NCI-H1930 (cell line): Measurements from ENCODE around the gene CCDC14.
A peak's percentile ranks its signal among the peaks of the same experiment; 100 is the strongest.
"Not testable (repeated sequence)": the region's sequence is repeated elsewhere in the genome, so short reads cannot be mapped to it uniquely, and the experiment has no call there.

Source experiments
- DNase-seq, 2 experiments: peaks; one replicate each; lab custom pipeline; 2025; lab: John Stamatoyannopoulos, UW

Gene CCDC14

GRCh38 chr3:123960781-123961507 lies at the start of gene CCDC14:
Gene CCDC14 (minus strand): TSS chr3:123961229. CDS start chr3:123961173, 56 bp downstream.
- peak; percentile 91 to 95 for DNase-seq

- not testable (repeated sequence) for DNase-seq
Observed at GRCh38 chr3:124008321-124008720, 47.3 kb upstream of the CCDC14 start.

DNA sequence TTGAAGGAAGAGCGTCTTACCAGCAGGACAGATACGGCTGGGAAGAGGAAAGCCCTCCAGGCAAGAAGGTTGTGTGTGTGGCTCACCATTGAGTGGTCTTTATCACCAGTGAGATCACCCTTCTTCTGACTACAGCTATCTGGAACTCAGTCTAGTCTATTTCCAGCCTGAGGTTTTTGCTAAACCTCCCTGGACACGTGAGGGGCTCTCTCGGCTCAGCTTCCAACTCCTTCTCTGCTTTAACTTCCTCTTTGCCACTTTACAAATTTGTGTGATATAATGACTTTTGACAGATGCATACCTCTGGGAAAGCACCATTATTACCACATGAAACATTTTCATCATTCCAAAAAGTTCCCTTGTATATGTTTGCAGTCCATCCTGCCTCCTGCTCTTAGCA lies 46.2 kb upstream of the CCDC14 start:
- DNase-seq: no peak

DNA sequence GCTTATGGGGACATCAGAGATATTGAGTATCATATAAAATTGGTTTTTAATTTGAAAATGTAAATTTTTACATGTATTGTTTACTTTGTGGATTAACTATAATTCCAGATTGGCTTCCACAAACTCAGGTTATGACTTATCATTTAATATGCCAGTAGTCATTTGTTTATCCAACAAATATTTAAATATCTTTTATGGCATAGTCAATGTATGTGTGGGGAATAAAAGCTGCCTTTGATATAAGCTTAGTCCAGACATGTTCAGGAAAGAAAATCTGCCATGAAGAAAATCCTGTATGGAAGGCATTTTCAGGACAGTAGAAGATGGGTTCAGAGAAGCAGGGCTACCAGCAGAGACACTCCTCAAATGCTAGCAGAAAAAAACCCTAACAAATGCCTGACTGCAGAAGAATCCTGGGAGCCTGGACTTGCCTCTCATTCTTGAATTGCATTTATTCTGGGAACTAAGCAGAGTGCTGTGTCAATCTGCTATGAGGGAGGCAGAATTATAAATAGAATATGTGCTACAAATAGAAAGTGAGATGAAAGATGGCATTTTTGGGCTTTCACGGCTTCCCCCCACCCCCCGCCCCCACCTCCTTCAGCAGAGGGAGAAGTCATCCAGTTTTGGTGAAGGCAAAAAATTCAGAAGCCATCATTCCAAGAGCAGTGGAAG lies 41.5 kb upstream of the CCDC14 start:
- not testable (repeated sequence) for DNase-seq

- DNase-seq: not testable (repeated sequence)
Observed at GRCh38 chr3:124001366-124001765, 40.3 kb upstream of the CCDC14 start.

DNA sequence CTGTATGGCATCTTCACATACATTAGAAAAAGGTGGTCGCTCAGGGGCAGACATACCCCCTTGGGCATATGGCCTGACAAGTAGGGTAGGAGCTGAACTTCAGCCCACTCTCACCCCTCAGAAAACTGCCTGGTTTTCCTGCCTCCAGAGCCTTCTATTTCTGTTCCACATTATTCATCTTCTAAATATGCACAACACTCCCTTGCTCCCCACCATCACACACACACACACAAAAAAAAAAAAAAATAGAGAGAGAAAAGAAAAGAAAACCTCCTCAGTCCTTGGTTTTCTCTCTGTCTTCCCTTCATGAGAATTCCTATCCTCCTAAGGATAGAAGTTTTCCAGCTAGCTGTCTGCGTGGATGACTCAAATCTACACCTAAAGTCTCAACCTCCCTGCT lies 36.5 kb upstream of the CCDC14 start:
- no peak for DNase-seq

DNA sequence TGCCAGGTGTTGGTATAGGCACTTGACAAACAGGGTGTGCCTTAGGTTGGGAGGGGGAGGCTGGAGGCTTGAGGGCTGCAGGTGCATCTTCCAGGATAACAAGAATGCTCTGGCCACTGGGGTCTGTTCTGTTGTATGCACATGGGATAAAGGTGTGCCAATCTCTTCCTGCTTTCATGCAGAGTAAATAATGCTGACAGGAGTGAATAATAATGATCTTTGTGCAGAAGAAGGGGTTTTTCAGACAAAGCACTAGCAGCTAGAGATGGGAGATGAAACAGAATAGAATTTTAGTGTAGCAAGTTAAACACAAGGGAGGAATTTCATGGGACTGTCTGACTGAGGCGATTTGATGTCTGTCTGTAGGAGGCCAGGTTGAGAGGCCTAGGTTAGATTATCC lies 32.8 kb upstream of the CCDC14 start:
- no peak for DNase-seq

DNA sequence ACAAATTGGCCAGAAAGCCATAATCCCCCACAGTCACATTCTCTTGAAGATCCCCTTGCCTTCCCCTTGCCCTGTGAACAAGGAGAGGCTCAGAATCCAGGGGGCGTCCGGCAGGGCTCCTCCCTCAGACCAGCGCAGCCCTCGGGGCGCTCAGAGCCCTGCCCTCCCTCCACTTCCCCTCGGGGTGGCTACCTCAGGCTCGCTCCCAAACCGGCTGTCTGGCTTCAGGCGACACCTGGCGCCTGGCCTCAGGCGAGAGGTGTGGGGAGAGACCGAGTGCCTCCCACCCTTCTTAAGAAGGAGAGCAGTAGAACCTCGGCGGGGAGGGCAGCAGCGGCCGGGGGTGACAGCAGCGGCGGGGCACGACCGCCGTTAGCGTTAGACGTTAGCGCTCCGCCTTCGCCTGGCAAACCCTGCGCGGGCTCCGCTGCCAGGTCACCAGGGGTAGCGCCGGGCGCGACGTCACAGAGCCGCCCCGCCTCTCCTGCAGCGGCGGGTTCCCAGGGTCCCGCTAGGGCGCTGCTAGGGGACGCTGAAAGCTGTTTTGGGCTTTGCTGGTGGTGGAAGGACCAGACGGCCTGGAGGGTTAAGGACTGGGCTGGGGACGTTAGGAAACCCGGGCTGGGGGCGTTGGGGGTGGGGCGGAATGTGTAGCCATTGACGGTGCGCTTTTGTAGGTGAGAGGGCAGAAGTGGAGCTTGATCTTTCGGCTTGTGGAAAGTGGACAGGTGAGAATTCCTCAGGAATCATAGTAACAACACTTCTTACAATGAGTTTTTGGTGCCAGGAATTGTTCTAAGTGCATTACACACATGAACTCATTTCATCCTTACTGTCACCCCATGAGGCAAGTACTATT lies 30.9 kb upstream of the CCDC14 start, which contains the start of gene ROPN1:
TSS of gene ROPN1 (minus strand) at position 395 of the 859 bp plus-strand sequence. CDS start 11,643 bp downstream, outside the sequence.
- not testable (repeated sequence) for DNase-seq

GRCh38 chr3:123986427-123986826 lies 25.4 kb upstream of the CCDC14 start:
- DNase-seq: no peak

- no peak for DNase-seq
Observed at GRCh38 chr3:123984957-123985356, 23.9 kb upstream of the CCDC14 start.

GRCh38 chr3:123984350-123984749 lies 23.3 kb upstream of the CCDC14 start:
- no peak for DNase-seq

- DNase-seq: not testable (repeated sequence)
Observed at GRCh38 chr3:123981317-123981716, 20.3 kb upstream of the CCDC14 start.

DNA sequence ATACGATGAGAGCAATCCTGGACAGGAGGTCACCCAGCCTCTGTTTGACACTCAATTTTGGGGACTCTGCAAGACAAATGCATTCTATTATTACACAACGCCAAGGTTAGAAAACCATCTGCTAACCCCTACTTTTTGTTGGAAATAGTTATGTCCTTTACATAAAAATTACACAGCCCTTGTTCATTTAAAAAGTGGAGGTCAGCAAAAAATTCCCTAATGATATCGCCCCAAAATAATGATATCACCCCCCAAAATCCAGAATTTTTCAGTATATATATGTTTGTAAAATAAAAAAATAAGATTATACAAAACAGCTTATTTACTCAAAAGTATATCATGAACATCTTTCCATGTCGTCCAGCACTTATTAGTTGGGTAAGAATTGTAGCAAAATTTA lies 19.5 kb upstream of the CCDC14 start:
- no peak for DNase-seq

DNA sequence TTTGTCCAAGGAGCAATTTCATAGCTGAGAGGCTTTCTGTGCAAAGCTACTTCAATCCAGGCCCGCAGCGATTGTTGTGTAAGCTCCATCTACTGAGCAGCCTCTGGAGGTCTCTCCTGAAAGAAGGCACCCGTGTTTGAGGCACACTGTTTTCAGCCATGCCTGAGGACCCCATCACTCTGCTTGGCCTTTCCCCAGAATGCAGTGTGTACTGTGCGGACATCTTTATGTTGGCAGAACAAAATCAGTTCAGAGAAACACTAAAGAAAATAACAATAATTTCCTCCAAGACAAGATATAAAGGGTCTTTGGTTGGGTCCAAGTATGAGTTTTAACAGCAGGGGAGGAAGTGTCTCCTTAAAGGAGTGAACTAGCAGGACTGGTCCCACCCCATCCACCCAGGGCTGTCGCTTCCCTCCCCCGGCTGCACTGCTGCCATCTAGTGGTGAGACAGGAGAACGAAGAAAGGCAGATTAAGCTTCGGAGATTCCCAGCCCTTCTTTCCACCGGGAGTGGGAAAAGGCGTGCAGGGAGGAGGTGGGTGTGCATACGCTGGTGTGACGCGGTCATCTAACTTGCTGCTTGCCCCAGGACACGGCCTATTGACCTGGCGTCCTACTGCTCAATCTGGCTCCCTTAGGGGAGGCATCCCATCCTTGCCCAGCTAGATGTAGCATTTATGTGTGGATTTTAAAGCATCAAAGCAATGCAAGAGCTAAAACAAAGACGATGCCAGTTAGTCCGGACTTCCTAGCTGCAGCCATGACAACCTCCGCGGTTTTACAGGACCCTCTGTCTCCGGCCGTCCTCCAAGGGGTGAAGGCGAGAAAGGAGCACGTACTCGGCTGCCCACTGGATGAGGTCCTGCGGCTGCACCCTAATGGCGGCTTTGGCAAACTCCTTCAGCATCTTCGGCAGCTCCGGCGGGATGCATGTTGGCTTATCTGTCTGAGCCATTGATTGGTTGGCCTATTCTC lies 18.8 kb upstream of the CCDC14 start:
- peak; percentile 48 for DNase-seq

DNA sequence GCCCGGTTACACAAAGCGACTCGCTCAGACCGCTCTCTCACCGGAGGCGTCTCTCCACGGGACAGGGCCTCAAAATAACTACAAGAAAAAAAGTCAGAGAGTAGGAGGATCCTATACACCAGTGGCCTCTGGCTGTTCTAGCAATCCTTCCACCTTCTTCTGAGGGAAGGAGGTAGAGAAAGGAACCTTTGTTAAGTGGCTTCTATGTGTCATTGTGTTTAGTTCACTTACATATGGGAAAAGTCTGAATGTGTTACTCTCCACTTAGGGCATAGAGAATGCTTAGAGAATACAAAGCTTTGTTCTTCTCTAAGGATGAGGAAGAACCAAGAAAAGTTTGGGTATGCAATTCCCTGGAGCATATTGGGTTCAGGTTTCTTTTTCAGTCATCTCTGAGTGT lies 15.9 kb upstream of the CCDC14 start:
- not testable (repeated sequence) for DNase-seq

DNA sequence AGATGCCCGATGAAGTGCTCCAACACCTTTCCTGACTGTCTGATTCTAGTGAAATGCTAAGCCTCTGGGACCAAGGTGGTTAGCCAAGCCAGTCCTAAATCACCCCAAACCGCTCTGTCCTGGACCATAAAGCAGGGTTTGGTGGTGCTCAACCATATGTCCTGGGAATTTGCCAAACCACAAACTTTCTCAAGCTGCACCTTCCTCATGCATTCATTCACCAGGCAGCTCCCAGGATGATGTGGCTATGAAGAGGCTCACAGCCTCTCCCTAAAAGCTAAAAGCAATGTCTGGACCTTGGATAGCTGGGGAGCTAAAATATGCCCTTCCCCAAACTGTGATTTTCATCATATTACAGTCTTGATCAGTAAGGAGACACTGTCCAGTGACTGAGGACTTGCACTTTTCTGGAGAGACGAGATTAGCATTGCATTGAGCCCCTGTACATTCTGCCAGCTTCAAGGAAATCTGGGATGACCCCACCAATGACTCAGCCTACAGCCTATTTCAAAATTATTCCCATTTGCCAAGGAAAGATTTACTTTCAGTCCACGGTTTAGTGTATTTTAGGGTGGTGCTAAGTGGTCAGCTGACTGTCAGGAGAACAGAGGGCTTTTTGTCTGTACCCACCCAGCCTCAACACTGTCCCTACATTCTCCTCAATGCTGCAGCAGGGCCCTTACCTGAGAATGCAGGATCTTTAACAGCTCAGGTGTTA lies 15.3 kb upstream of the CCDC14 start:
- not testable (repeated sequence) for DNase-seq

DNA sequence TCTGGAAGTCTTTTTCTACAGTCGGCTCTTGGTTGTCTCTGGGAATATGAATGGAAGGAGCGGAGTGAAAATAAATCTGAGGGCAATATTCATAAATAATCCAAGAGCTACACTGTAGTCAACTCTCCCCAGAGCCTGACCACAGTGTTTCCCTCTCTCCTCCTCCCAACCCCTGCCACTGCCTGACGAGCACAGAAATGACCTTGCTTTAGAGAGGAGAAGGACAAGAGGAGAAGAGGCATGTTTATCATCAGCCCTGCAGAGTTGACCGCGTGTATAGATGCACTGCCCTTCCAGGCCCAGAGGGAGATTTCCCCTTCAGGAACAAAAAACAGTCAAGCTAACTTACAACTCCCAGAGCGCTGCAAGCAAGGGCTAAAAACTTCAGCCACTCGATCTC lies 14.0 kb upstream of the CCDC14 start:
- not testable (repeated sequence) for DNase-seq

DNA sequence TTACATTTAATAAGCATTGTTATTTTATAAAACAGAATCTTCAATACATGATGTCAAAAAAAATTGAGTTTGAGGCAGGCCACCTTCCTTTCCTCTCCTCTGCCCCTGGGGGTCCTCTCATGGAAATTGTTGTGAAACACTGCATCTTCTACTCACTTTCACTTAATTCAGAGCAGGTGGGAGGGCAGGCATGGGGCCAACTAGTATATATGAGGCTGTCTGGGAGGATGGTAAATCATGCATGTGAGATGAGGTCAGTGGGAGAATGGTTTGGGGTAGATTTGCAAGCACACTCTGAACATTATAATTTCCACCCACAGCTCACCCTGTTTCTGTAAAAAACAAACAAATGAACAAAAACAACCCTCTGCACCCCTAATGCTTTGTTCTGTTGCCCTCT lies 10.4 kb upstream of the CCDC14 start:
- no peak for DNase-seq

DNA sequence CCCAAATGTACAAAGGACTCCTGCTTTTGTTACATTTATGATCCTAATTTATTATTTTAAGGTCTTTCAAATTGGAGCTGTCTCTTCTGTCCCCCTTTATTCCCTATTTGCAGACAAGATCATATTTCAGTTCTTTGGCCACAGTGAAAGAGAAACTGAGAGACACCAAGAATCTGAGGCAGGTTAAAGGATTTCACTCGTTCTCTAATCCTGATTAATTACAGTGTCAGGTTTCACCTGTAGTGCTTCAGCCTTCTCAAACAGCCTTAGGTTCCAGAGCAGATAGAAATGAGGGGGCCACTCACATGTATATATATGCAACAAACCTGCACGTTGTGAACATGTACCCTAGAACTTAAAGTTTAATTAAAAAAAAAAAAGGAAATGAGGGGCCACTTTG lies 6.2 kb upstream of the CCDC14 start:
- DNase-seq: not testable (repeated sequence)

DNA sequence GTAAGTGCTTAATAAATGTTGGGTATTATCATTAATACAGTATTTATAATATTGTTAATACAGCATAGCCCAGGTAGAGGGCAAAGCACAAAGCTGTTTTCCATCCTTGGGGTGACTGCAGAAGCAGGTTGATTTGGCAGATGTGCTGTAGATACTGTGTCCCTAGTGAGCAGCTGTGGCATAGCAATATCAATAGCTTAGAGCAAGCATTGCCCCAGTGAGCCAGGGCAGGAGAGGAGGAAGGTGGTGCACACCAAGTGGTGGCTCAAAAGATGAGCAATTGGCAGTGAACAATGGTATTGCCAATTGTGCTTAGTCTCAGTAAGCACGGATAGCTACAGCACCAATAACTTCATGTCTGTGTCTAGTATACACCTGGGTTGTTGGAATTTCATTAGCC lies 5.8 kb upstream of the CCDC14 start:
- DNase-seq: not testable (repeated sequence)
